AG08395 (cell line): ENCODE measurements around the gene MYO9A.
A peak's percentile ranks its signal among the peaks of the same experiment; 100 is the strongest.
"Not testable (repeated sequence)": the region's sequence is repeated elsewhere in the genome, so short reads cannot be mapped to it uniquely, and the experiment has no call there.

Experiments used
- DNase-seq: peaks from one replicate; pipeline ENCODE4 v3.0.0; 2012; ENCODE audit warnings: mixed read lengths, low spot score

Gene MYO9A

GRCh38 chr15:72086920-72087648, 30.9 kb downstream of the MYO9A start:
- DNase-seq, result no peak

- no peak for DNase-seq
Observed at GRCh38 chr15:72086010-72086697, 31.8 kb downstream of the MYO9A start.

DNA sequence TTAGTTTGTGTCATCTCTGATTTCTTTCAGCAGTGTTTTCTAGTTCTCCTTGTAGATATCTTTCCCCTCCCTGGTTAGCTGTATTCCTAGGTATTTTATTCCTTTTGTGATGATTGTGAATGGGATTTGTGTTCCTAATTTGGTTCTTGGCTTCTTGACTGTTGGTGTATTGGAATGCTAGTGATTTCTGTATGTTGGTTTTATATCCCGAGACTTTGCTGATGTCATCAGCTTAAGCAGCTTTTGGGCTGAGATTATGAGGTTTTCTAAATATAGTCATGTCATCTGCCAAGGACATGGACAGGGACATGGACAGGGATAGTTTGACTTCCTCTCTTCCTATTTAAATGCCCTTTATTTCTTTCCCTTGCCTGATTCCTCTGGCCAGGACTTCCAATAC, 35.8 kb downstream of the MYO9A start:
- no peak for DNase-seq

DNA sequence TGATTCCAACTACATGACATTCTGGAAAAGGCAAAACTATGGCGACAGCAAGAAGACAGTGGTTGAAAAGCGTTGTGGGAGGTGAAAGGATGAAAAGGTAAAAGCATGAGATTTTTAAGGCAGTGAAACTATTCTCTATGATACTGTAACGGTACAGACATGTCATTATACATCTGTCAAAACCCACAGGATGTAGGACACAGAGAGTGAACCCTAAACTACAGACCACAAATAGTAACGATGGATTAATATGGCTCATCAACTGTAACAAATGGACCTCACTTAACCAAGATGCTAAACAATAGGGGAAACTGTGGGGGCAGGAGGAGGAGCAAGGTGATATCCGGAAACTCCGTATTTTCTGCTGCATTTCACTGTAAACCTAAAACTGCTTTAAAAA, 39.1 kb downstream of the MYO9A start:
- no peak for DNase-seq

GRCh38 chr15:72077950-72078349, 40.0 kb downstream of the MYO9A start:
- DNase-seq, result no peak

DNA sequence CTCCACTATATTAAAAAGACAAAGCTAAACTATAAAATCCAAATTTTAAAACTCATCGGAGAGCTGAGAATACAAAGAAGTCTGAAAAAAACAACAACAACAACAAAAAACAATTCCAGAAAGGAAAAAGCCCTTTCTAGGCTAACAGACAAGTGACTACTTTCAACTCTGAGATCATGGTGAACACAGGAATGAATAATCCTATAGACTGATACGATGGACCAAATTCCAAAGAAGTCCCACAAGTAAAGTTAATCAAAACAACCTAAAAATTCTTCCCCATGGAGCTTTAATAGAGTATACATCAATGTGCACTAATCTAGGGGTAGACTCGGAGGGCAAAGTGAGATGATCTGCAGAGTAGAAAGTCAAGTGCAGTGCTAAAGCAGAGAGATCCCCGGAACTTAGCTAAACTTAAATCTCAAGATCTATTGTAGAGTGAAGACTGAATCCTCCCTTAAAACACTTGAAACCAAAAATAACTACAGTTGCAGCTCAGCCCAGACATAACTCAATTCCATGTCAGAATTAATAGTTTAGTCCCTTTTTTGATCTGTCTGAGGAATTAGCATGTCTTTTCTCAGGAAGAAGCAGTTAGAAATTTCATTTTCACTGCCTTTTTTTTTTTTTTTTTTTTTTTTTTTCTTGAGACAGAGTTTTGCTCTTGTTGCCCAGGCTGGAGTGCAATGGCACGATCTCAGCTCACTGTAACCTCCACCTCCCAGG, 43.5 kb downstream of the MYO9A start:
- DNase-seq, result no peak

DNA sequence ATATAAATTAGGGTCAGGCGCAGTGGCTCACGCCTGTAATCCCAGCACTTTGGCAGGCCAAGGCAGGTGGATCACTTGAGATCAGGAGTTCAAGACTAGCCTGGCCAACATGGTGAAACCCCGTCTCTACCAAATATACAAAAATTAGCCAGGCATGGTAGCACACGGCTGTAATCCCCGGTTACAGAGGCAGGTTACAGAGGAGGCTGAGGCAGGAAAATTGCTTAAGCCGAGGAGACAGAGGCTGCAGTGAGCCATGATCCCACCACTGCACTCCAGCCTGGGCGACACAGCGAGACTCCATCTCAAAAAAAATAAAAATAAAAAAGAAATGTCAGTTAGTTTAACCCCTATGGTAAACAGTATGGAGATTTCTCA, 46.5 kb downstream of the MYO9A start:
- not testable (repeated sequence) for DNase-seq

GRCh38 chr15:72070817-72071447, 47.0 kb downstream of the MYO9A start:
- DNase-seq, result no peak

GRCh38 chr15:72068856-72069255, 49.1 kb downstream of the MYO9A start:
- DNase-seq, result no peak

GRCh38 chr15:72065801-72066200, 52.1 kb downstream of the MYO9A start:
- DNase-seq, result no peak

GRCh38 chr15:72063186-72063585, 54.8 kb downstream of the MYO9A start:
- no peak for DNase-seq

DNA sequence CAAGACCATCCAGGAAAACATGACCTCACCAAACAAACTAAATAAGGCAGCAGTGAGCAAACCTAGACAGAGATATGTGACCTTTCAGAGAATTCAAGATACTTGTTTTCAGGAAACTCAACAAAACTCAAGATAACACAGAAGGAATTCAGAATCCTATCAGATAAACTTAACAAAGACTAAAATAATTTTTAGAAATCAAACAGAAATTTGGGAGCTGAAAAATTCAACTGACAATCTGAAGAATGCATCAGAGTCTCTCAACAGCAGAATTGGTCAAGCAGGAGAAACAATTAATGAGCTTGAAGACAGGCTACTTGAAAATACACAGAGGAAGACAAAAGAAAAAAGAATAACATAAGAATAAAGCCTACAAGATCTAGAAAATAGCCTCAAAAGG, 55.6 kb downstream of the MYO9A start:
- DNase-seq, result no peak

DNA sequence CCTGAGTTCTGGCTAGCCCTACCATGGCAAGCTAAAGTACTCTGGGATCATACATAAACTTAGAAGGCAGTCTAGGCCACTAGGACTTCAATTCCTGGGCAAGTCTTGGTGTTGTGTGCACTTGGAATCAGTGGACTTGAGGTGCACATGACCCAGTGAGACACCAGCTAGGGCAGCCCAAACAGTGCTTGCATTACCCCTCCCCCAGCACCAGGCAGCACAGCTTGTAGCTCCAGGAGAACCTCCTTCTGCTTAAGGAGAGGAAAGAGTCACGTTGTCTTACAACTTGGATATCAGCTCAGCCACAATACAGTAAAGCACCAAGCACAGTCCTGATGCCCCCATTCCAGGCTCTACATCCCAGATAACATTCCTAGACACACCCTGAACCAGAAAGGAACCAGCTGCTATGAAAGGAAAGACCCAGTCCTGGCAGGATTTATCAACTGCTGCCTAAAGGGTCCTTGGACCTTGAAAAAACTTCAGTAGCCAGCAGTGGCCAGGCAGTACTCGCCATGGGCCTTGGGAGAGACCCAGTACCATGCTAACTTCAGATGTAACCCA, 57.2 kb downstream of the MYO9A start:
- no peak for DNase-seq

- peak; percentile 14 for DNase-seq
Observed at GRCh38 chr15:72058585-72058984, 59.4 kb downstream of the MYO9A start.

GRCh38 chr15:72057548-72058091, 60.3 kb downstream of the MYO9A start:
- no peak for DNase-seq

DNA sequence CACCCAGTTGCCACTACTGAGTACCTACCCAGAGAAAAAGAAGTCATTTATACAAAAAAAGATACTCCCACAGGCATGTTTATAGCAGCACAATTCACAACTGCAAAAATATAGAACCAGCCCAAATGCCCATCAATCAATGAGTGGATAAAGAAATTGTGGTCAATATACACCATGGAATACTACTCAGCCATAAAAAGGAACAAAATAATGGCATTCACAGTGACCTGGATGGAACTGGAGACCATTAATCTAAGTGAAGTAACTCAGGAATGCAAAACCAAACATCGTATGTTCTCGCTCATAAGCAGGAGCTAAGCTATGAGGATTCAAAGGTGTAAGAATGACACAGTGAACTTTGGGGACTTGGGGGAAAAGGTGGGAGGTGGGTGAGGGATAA, 61.7 kb downstream of the MYO9A start:
- DNase-seq, result not testable (repeated sequence)

DNA sequence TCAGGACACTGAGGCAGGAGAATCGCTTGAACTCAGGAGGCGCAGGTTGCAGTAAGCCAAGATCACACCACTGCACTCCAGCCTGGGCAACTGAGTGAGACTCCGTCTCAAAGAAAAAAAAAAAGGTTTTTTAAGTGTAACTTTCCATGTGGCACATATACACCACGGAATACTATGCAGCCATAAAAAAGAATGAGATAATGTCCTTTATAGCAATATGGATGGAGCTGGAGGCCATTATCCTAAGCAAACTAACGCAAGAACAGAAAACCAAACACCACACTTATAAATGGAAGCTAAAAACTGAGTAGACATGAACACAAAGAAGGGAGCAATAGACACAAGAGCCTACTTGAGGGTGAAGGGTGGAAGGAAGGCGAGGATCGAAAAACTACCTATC, 64.7 kb downstream of the MYO9A start:
- not testable (repeated sequence) for DNase-seq

GRCh38 chr15:72050700-72051099, 67.2 kb downstream of the MYO9A start:
- DNase-seq, result peak; percentile 11

GRCh38 chr15:72047020-72047419, 70.9 kb downstream of the MYO9A start:
- DNase-seq, result peak; percentile 34

DNA sequence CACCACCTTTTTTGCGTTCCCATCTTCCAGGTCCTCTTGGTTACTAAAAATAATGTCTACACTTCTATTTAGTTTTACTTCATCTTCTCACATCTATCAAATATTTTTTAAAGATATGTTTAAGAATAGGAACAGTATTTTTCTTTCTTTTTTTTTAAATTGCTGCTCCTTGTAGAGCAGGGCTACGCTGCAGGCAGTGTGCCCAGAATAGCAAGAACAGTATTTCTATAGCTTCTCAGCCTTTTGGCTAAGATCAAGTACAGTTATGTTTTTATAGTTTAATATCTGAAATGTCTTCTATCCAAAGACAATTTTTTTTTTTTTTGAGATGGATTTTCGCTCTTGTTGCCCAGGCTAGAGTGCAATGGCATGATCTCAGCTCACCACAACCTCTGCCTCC, 73.0 kb downstream of the MYO9A start:
- no peak for DNase-seq

GRCh38 chr15:72042865-72043264, 75.1 kb downstream of the MYO9A start:
- no peak for DNase-seq

GRCh38 chr15:72042054-72042453, 75.9 kb downstream of the MYO9A start:
- DNase-seq, result no peak
